MG63 (cell line): ENCODE measurements around the gene SYT15B. TPM values are rescaled to one million over a fixed set of nuclear protein-coding genes. Genes with fewer than 3 reads are reported as not detected.
"Not testable (repeated sequence)": the region's sequence is repeated elsewhere in the genome, so short reads cannot be mapped to it uniquely, and the experiment has no call there.

ENCODE experiments used
- DNase-seq: peaks from one replicate; pipeline ENCODE4 v3.0.0-alpha.2; 2020
- H3K27me3 ChIP-seq: fragments of 250-450 bp; sonication (Bioruptor Pico); 2 replicates; pipeline ENCODE4 v1.5.1; 2020; ENCODE audit warnings: mild to moderate bottlenecking, moderate library complexity
- H3K36me3 ChIP-seq: fragments of 250-450 bp; sonication (Bioruptor Pico); 2 replicates; pipeline ENCODE4 v1.5.1; 2020; ENCODE audit warnings: mild to moderate bottlenecking, moderate library complexity
- H3K4me3 ChIP-seq: fragments of 250-450 bp; sonication (Bioruptor Pico); 2 replicates; pipeline ENCODE4 v1.5.1; 2020; ENCODE audit warnings: mild to moderate bottlenecking, moderate library complexity
- H3K9me3 ChIP-seq: fragments of 250-450 bp; sonication (Bioruptor Pico); 2 replicates; pipeline ENCODE4 v1.5.1; 2020; ENCODE audit warnings: mild to moderate bottlenecking, moderate library complexity
- total RNA-seq: library from RNA; depleted of rRNA; stranded (reverse); fragments of >200 nt; shearing (Covaris generic); gene quantifications from 2 replicates; pipeline ENCODE4 v1.2.3, GENCODE V29; 2014; ENCODE audit warnings: low replicate concordance; rRNA removed

The SYT15B gene
- total RNA-seq, 1 experiment from 2014 or later: 0.26 TPM

- H3K4me3 ChIP-seq, H3K36me3 ChIP-seq, H3K9me3 ChIP-seq, H3K27me3 ChIP-seq: not testable (repeated sequence)
- peak; percentile 44 for DNase-seq
Observed at GRCh38 chr10:47743611-47744550, 19.5 kb downstream of the SYT15B start.

GRCh38 chr10:47740868-47741267 is 22.5 kb downstream of the SYT15B start:
- H3K27me3 ChIP-seq, H3K36me3 ChIP-seq, DNase-seq, H3K9me3 ChIP-seq, H3K4me3 ChIP-seq: not testable (repeated sequence)

GRCh38 chr10:47730911-47731310 is 32.5 kb downstream of the SYT15B start:
- not testable (repeated sequence) for H3K4me3 ChIP-seq, H3K27me3 ChIP-seq, H3K9me3 ChIP-seq, H3K36me3 ChIP-seq, DNase-seq

GRCh38 chr10:47725740-47726139 is 37.7 kb downstream of the SYT15B start:
- H3K27me3 ChIP-seq, H3K36me3 ChIP-seq, H3K9me3 ChIP-seq, DNase-seq, H3K4me3 ChIP-seq: not testable (repeated sequence)

- not testable (repeated sequence) for H3K27me3 ChIP-seq
Observed at GRCh38 chr10:47725047-47725446, 38.3 kb downstream of the SYT15B start.

GRCh38 chr10:47724119-47724518 is 39.3 kb downstream of the SYT15B start:
- DNase-seq, H3K9me3 ChIP-seq, H3K4me3 ChIP-seq, H3K27me3 ChIP-seq, H3K36me3 ChIP-seq: not testable (repeated sequence)

More at GRCh38 chr10:47725047-47725446, 38.3 kb downstream of the SYT15B start:
- not testable (repeated sequence) for H3K9me3 ChIP-seq, H3K4me3 ChIP-seq, H3K36me3 ChIP-seq, DNase-seq

- DNase-seq, H3K4me3 ChIP-seq, H3K36me3 ChIP-seq, H3K9me3 ChIP-seq, H3K27me3 ChIP-seq: not testable (repeated sequence)
Observed at GRCh38 chr10:47723362-47723761, 40.0 kb downstream of the SYT15B start.

- H3K27me3 ChIP-seq, H3K4me3 ChIP-seq, H3K9me3 ChIP-seq, DNase-seq, H3K36me3 ChIP-seq: not testable (repeated sequence)
Observed at GRCh38 chr10:47717011-47717769, 46.2 kb downstream of the SYT15B start.

Other genes starting within 250 kb of the SYT15B start
- 1.7 and 3.8 TPM in 2 replicates for gene AGAP9, start 240.0 kb downstream of the SYT15B start, total RNA-seq
- gene NPY4R2, start 155.1 kb upstream of the SYT15B start, total RNA-seq: 0.26 TPM in 1 of 2 replicates, not detected in the other
- 4.6 TPM in 1 of 2 replicates, not detected in the other for gene FAM25C, start 236.2 kb upstream of the SYT15B start, total RNA-seq